MCF 10A (cell line): ENCODE results near the gene SNAI3. TPM values are rescaled to one million over a fixed set of nuclear protein-coding genes. Genes with fewer than 3 reads are reported as not detected.

Experiments
- BruUV-seq: library from RNA; stranded (reverse); fragments of 400-500 nt; replicated peaks from 2 replicates; lab custom pipeline; 2021; lab: Mats Ljungman, UMichigan
- CTCF ChIA-PET: fragments of 300-600 bp; sonication (Branson Sonifier 250); formaldehyde crosslinking; extraction: SDS; loops from one replicate; lab custom pipeline; 2021; ENCODE audit warnings: antibody characterized with exemption, inconsistent platforms; lab: Yijun Ruan, JAX
- POLR2A ChIA-PET: fragments of 300-600, 350-650 bp; sonication (Branson Sonifier 250); formaldehyde crosslinking; extraction: SDS; loops from one replicate; lab custom pipeline; 2020; ENCODE audit warnings: antibody characterized with exemption, inconsistent platforms; lab: Yijun Ruan, JAX
- DNase-seq: peaks from one replicate; pipeline ENCODE4 v3.0.0-alpha.2; 2018; ENCODE audit not compliant: unreplicated experiment
- H3K27ac Mint-ChIP-seq: one replicate; pipeline ENCODE4 v1.8.0; 2022; ENCODE audit warnings: mild to moderate bottlenecking, low read depth, mixed read lengths; ENCODE audit not compliant: unreplicated experiment
- H3K27me3 Mint-ChIP-seq: one replicate; pipeline ENCODE4 v1.8.0; 2022; ENCODE audit warnings: mixed read lengths; ENCODE audit not compliant: insufficient read depth, unreplicated experiment
- H3K36me3 Mint-ChIP-seq: one replicate; pipeline ENCODE4 v1.8.0; 2022; ENCODE audit warnings: mild to moderate bottlenecking, moderate library complexity, mixed read lengths; ENCODE audit not compliant: insufficient read depth, unreplicated experiment
- H3K4me1 Mint-ChIP-seq: one replicate; pipeline ENCODE4 v1.8.0; 2022; ENCODE audit warnings: mixed read lengths; ENCODE audit not compliant: insufficient read depth, unreplicated experiment
- H3K4me3 Mint-ChIP-seq: one replicate; pipeline ENCODE4 v1.8.0; 2022; ENCODE audit warnings: mild to moderate bottlenecking, moderate library complexity, mixed read lengths; ENCODE audit not compliant: unreplicated experiment
- H3K9me3 Mint-ChIP-seq: one replicate; pipeline ENCODE4 v1.8.0; 2022; ENCODE audit warnings: mixed read lengths; ENCODE audit not compliant: unreplicated experiment
- CTCF ChIP-seq: fragments of 200-600 bp; IDR thresholded peaks from one replicate; pipeline ENCODE4 v1.8.0; 2022; ENCODE audit warnings: antibody characterized with exemption, mild to moderate bottlenecking; ENCODE audit not compliant: unreplicated experiment
- intact Hi-C: fragments of 100-400 bp; cut with micrococcal nuclease; formaldehyde crosslinking; loops from 2 replicates; pipeline ENCODE4 v1.14.1; 2022
- total RNA-seq: library from RNA; stranded (reverse); gene quantifications from 2 replicates; pipeline ENCODE4 v1.2.3, GENCODE V29; 2022

The SNAI3 gene
- total RNA-seq, 1 experiment from 2014 or later, result not detected

- no peak for DNase-seq
- Mint-ChIP-seq H3K4me3 (no peak overlapping the region), H3K36me3 (peaks cover 22% of the 10 kb centered on the region), H3K27ac (no peak overlapping the region), H3K27me3 (no peaks in the 10 kb centered on the region), H3K9me3 (no peaks in the 10 kb centered on the region), H3K4me1 (peaks cover 2% of the 10 kb centered on the region)
- TF ChIP-seq CTCF, result no peak
- no TSS peak for BruUV-seq
- intact Hi-C loops, result no loop called here
- ChIA-PET CTCF (interaction anchor here (0.8 kb wide), 1 partner anchor 24 kb away, joined by 4 read pairs; no protein-coding TSS in a partner anchor), POLR2A (no interaction called here)
Measured at GRCh38 chr16:88712362-88712979, 26.2 kb upstream of the SNAI3 start.

- H3K9me3 Mint-ChIP-seq, result no peaks in the 10 kb centered on the region
- CTCF ChIA-PET, result no interaction called here
- no peak overlapping the region for H3K4me3 Mint-ChIP-seq
- peaks cover 16% of the 10 kb centered on the region for H3K36me3 Mint-ChIP-seq
- intact Hi-C loops, result no loop called here
- DNase-seq, result no peak
- H3K4me1 Mint-ChIP-seq, result peaks cover 7% of the 10 kb centered on the region
- H3K27me3 Mint-ChIP-seq, result no peaks in the 10 kb centered on the region
- BruUV-seq, result no TSS peak
- H3K27ac Mint-ChIP-seq, result no peak overlapping the region
- POLR2A ChIA-PET, result interaction anchor here (0.6 kb wide), 1 partner anchor 45 kb away, joined by 3 read pairs; no protein-coding TSS in a partner anchor
- TF ChIP-seq CTCF, result no peak
Measured at GRCh38 chr16:88711750-88712340, 25.5 kb upstream of the SNAI3 start.

DNA sequence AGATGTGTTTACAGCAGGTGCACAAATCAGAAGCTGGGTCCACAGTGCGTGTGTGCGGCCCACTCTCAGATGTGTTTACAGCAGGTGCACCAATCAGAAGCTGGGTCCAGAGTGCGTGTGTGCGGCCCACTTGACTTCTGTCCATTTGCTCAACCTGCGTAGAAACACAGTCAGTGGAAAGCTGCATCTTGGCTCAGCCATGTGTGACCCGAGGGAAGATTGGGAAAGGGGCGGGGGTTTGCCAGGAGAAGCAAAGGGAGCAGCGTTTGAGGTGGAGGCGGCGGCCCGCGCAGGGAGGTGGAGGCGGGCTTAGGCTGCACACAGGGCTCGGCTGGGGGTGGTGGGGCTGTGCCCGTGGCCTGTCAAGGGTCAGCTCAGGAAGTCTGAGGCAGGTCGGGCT, 24.2 kb upstream of the SNAI3 start:
- no peak overlapping the region for H3K27ac Mint-ChIP-seq
- H3K4me3 Mint-ChIP-seq, result no peak overlapping the region
- H3K9me3 Mint-ChIP-seq, result no peaks in the 10 kb centered on the region
- H3K4me1 Mint-ChIP-seq, result peaks cover 7% of the 10 kb centered on the region
- ChIA-PET CTCF (no interaction called here), POLR2A (no interaction called here)
- no peak for TF ChIP-seq CTCF
- H3K27me3 Mint-ChIP-seq, result no peaks in the 10 kb centered on the region
- intact Hi-C loops, result no loop called here
- peaks cover 5% of the 10 kb centered on the region for H3K36me3 Mint-ChIP-seq
- BruUV-seq, result no TSS peak
- DNase-seq, result no peak

GRCh38 chr16:88706965-88707826, 20.9 kb upstream of the SNAI3 start:
- peaks cover 9% of the 10 kb centered on the region for H3K36me3 Mint-ChIP-seq
- peak overlapping the region; percentile 75 for H3K4me3 Mint-ChIP-seq
- ChIA-PET POLR2A (interaction anchor here (1.0 to 2.6 kb wide), 9 partner anchors 24 to 150 kb away, joined by 3 to 12 read pairs (median 3); partner anchors contain the start of genes GALNS, MVD, PIEZO1 and TRAPPC2L), CTCF (interaction anchor here (1.4 to 1.9 kb wide), 2 partner anchors 30 to 36 kb away, joined by 6 to 8 read pairs; no protein-coding TSS in a partner anchor)
- intact Hi-C loops, result no loop called here
- no peaks in the 10 kb centered on the region for H3K27me3 Mint-ChIP-seq
- peak overlapping the region; percentile 73 for H3K27ac Mint-ChIP-seq
- peaks cover 14% of the 10 kb centered on the region for H3K4me1 Mint-ChIP-seq
- TSS peak; percentile 59 for BruUV-seq
- DNase-seq, result no peak
- TF ChIP-seq CTCF, result no peak
- H3K9me3 Mint-ChIP-seq, result no peaks in the 10 kb centered on the region
